GM23338 (cell line): ENCODE measurements around the gene RAD18. TPM values are rescaled to one million over a fixed set of nuclear protein-coding genes. Genes with fewer than 3 reads are reported as not detected.

Experiments
- ATAC-seq: fragments of 200-7000 bp; cut with Tn5 transposase; 3 replicates; pipeline ENCODE4 v1.9.1; 2020
- DNase-seq: peaks from one replicate; pipeline ENCODE4 v3.0.0-alpha.2; 2015; ENCODE audit warnings: low spot score
- H2AFZ ChIP-seq: fragments of 200-600 bp; sonication (generic); 2 replicates; pipeline ENCODE4 v1.8.0; 2016; ENCODE audit warnings: antibody characterized with exemption, mild to moderate bottlenecking, moderate library complexity
- H3F3A ChIP-seq: fragments of 200-600 bp; sonication (generic); replicated peaks from 2 replicates; pipeline ENCODE4 v1.8.0; 2017; ENCODE audit warnings: antibody characterized with exemption, mixed run types, low read depth
- H3K27ac ChIP-seq: fragments of 200-600 bp; sonication (generic); 2 replicates; pipeline ENCODE4 v1.6.1; 2016; ENCODE audit warnings: low read depth
- H3K27me3 ChIP-seq: fragments of 200-600 bp; sonication (generic); 2 replicates; pipeline ENCODE4 v1.8.0; 2016; ENCODE audit warnings: mild to moderate bottlenecking, mixed run types, moderate library complexity; ENCODE audit not compliant: insufficient read depth
- H3K36me3 ChIP-seq: fragments of 200-600 bp; sonication (generic); 2 replicates; pipeline ENCODE4 v1.8.0; 2016; ENCODE audit warnings: mild to moderate bottlenecking; ENCODE audit not compliant: insufficient read depth
- H3K4me1 ChIP-seq: fragments of 200-600 bp; sonication (generic); 2 replicates; pipeline ENCODE4 v1.8.0; 2016; ENCODE audit warnings: mild to moderate bottlenecking, moderate library complexity; ENCODE audit not compliant: insufficient read depth
- H3K4me2 ChIP-seq: fragments of 200-600 bp; sonication (generic); 2 replicates; pipeline ENCODE4 v1.7.1; 2017; ENCODE audit warnings: mixed run types
- H3K4me3 ChIP-seq: fragments of 200-600 bp; sonication (generic); 2 replicates; pipeline ENCODE4 v1.6.1; 2016; ENCODE audit warnings: mixed run types
- H3K79me2 ChIP-seq: fragments of 200-600 bp; sonication (generic); replicated peaks from 2 replicates; pipeline ENCODE4 v1.8.0; 2017; ENCODE audit warnings: mild to moderate bottlenecking; ENCODE audit not compliant: insufficient read depth
- H3K9me2 ChIP-seq: fragments of 200-600 bp; sonication (generic); 2 replicates; pipeline ENCODE4 v1.8.0; 2017; ENCODE audit not compliant: insufficient read depth
- H4K20me1 ChIP-seq: fragments of 200-600 bp; sonication (generic); replicated peaks from 2 replicates; pipeline ENCODE4 v1.8.0; 2017; ENCODE audit warnings: mild to moderate bottlenecking; ENCODE audit not compliant: insufficient read depth
- H3K27ac Mint-ChIP-seq: 2 replicates; pipeline ENCODE4 v1.8.0; 2020; ENCODE audit warnings: inconsistent platforms, mild to moderate bottlenecking, moderate library complexity, mixed read lengths
- H3K27me3 Mint-ChIP-seq: 3 replicates; pipeline ENCODE4 v1.8.0; 2022; ENCODE audit warnings: low read depth, mild to moderate bottlenecking, moderate library complexity, mixed read lengths, inconsistent platforms; ENCODE audit not compliant: insufficient read depth, poor library complexity
- H3K36me3 Mint-ChIP-seq: 3 replicates; pipeline ENCODE4 v1.8.0; 2021; ENCODE audit warnings: low read depth, mild to moderate bottlenecking, inconsistent platforms, moderate library complexity, mixed read lengths
- H3K4me1 Mint-ChIP-seq: 3 replicates; pipeline ENCODE4 v1.8.0; 2020; ENCODE audit warnings: mild to moderate bottlenecking, inconsistent platforms, mixed read lengths
- H3K4me3 Mint-ChIP-seq: 3 replicates; pipeline ENCODE4 v1.8.0; 2021; ENCODE audit warnings: moderate library complexity, mild to moderate bottlenecking, inconsistent platforms, mixed read lengths
- H3K9me3 Mint-ChIP-seq: 3 replicates; pipeline ENCODE4 v1.8.0; 2020; ENCODE audit warnings: moderate library complexity, mild to moderate bottlenecking, inconsistent platforms, mixed read lengths
- CREB1 ChIP-seq: fragments of 250-450 bp; sonication (Bioruptor Pico); IDR thresholded peaks from 2 replicates; pipeline ENCODE4 v1.5.0; 2020; ENCODE audit warnings: low read depth, mild to moderate bottlenecking, moderate library complexity
- ETS1 ChIP-seq: IDR thresholded peaks from 2 replicates; pipeline ENCODE4 v1.6.1; 2016; ENCODE audit warnings: antibody characterized with exemption
- EZH2 ChIP-seq: fragments of 200-600 bp; sonication (generic); IDR thresholded peaks from one replicate; pipeline ENCODE4 v1.8.0; 2017; ENCODE audit warnings: antibody characterized with exemption, mild to moderate bottlenecking, low read depth; ENCODE audit not compliant: unreplicated experiment
- EZH2phosphoT487 ChIP-seq: fragments of 200-600 bp; sonication (generic); IDR thresholded peaks from one replicate; pipeline ENCODE4 v1.8.1; 2018; ENCODE audit warnings: antibody characterized with exemption; ENCODE audit not compliant: unreplicated experiment
- JUNB ChIP-seq: IDR thresholded peaks from one replicate; pipeline ENCODE4 v1.6.1; 2016; ENCODE audit warnings: antibody characterized with exemption; ENCODE audit not compliant: unreplicated experiment
- NANOG ChIP-seq: IDR thresholded peaks from 2 replicates; pipeline ENCODE4 v1.6.1; 2016; ENCODE audit warnings: antibody characterized with exemption, borderline replicate concordance
- POLR2AphosphoS5 ChIP-seq: IDR thresholded peaks from 2 replicates; pipeline ENCODE4 v1.6.1; 2016; ENCODE audit warnings: antibody characterized with exemption, low read depth
- REST ChIP-seq: IDR thresholded peaks from one replicate; pipeline ENCODE4 v1.6.1; 2018; ENCODE audit warnings: antibody characterized with exemption; ENCODE audit not compliant: unreplicated experiment
- ZNF114 ChIP-seq: fragments of 250-450 bp; sonication (Bioruptor Pico); IDR thresholded peaks from 2 replicates; pipeline ENCODE4 v1.5.0; 2020; ENCODE audit warnings: mild to moderate bottlenecking, moderate library complexity
- ZNF331 ChIP-seq: fragments of 250-450 bp; sonication (Bioruptor Pico); IDR thresholded peaks from 2 replicates; pipeline ENCODE4 v1.5.0; 2020; ENCODE audit warnings: low read depth, mild to moderate bottlenecking, moderate library complexity
- polyA plus RNA-seq: library from polyadenylated mRNA; unstranded; fragments of >200 nt; fragmentation: Nextera tagmentation; extraction: Ambion mirVana; gene quantifications from 2 replicates; pipeline ENCODE4 v1.2.1, GENCODE V29; 2016
- total RNA-seq: library from RNA; depleted of rRNA; stranded (reverse); fragments of >200 nt; shearing (Covaris generic); gene quantifications from 2 replicates; pipeline ENCODE4 v1.2.3, GENCODE V29; 2014
- TF ChIP-seq, protein P1 (sequence below): fragments of 250-450 bp; sonication (Bioruptor Pico); IDR thresholded peaks from 2 replicates; pipeline ENCODE4 v1.5.0; 2020; ENCODE audit warnings: mild to moderate bottlenecking, moderate library complexity

RAD18 gene
- total and polyA plus RNA-seq, 2 experiments from 2014 or later: 25.4 to 40.1 TPM

DNA sequence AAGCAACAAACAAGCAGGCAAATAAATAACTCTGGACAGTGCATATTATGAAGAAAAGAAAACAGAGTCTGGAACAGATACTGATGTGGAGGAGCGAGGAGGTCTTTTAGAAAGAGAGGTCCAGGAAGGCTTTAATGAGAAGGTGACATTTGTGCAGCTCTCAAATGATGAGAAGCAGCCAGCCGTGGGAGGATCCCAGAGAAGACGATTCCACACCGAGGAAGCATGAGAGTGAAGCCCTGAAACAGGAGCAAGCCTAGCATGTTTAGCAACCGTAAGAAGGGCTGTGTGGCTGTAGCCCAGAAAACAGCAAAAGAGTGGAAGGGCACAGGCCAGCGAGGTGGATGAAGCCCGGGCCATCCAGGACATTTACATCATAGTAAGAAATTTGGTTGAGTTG is 93.1 kb downstream of the RAD18 start:
- peaks cover 25% of the 10 kb centered on the region for H3K4me1 Mint-ChIP-seq
- no peak overlapping the region for H3K4me3 ChIP-seq
- DNase-seq (no peak), ATAC-seq (no peak)
- peaks cover 3% of the 10 kb centered on the region; the same call in 2 of the 3 replicates for H3K36me3 Mint-ChIP-seq
- H3K27me3 ChIP-seq: no peaks in the 10 kb centered on the region
- no peaks in the 10 kb centered on the region; the same call in 1 of the 2 replicates for H4K20me1 ChIP-seq
- peaks cover 5% of the 10 kb centered on the region for H3K27me3 Mint-ChIP-seq
- H3K27ac Mint-ChIP-seq: no peak overlapping the region
- no peaks in the 10 kb centered on the region for H3K9me3 Mint-ChIP-seq
- TF ChIP-seq, protein P1, sequence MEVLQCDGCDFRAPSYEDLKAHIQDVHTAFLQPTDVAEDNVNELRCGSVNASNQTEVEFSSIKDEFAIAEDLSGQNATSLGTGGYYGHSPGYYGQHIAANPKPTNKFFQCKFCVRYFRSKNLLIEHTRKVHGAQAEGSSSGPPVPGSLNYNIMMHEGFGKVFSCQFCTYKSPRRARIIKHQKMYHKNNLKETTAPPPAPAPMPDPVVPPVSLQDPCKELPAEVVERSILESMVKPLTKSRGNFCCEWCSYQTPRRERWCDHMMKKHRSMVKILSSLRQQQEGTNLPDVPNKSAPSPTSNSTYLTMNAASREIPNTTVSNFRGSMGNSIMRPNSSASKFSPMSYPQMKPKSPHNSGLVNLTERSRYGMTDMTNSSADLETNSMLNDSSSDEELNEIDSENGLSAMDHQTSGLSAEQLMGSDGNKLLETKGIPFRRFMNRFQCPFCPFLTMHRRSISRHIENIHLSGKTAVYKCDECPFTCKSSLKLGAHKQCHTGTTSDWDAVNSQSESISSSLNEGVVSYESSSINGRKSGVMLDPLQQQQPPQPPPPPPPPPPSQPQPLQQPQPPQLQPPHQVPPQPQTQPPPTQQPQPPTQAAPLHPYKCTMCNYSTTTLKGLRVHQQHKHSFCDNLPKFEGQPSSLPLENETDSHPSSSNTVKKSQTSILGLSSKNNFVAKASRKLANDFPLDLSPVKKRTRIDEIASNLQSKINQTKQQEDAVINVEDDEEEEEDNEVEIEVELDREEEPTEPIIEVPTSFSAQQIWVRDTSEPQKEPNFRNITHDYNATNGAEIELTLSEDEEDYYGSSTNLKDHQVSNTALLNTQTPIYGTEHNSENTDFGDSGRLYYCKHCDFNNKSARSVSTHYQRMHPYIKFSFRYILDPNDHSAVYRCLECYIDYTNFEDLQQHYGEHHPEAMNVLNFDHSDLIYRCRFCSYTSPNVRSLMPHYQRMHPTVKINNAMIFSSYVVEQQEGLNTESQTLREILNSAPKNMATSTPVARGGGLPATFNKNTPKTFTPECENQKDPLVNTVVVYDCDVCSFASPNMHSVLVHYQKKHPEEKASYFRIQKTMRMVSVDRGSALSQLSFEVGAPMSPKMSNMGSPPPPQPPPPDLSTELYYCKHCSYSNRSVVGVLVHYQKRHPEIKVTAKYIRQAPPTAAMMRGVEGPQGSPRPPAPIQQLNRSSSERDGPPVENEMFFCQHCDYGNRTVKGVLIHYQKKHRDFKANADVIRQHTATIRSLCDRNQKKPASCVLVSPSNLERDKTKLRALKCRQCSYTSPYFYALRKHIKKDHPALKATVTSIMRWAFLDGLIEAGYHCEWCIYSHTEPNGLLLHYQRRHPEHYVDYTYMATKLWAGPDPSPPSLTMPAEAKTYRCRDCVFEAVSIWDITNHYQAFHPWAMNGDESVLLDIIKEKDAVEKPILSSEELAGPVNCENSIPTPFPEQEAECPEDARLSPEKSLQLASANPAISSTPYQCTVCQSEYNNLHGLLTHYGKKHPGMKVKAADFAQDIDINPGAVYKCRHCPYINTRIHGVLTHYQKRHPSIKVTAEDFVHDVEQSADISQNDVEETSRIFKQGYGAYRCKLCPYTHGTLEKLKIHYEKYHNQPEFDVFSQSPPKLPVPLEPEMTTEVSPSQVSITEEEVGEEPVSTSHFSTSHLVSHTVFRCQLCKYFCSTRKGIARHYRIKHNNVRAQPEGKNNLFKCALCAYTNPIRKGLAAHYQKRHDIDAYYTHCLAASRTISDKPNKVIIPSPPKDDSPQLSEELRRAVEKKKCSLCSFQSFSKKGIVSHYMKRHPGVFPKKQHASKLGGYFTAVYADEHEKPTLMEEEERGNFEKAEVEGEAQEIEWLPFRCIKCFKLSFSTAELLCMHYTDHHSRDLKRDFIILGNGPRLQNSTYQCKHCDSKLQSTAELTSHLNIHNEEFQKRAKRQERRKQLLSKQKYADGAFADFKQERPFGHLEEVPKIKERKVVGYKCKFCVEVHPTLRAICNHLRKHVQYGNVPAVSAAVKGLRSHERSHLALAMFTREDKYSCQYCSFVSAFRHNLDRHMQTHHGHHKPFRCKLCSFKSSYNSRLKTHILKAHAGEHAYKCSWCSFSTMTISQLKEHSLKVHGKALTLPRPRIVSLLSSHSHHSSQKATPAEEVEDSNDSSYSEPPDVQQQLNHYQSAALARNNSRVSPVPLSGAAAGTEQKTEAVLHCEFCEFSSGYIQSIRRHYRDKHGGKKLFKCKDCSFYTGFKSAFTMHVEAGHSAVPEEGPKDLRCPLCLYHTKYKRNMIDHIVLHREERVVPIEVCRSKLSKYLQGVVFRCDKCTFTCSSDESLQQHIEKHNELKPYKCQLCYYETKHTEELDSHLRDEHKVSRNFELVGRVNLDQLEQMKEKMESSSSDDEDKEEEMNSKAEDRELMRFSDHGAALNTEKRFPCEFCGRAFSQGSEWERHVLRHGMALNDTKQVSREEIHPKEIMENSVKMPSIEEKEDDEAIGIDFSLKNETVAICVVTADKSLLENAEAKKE (CRISPR knock-in tag): no peak
- TF ChIP-seq NANOG (no peak), REST (no peak), EZH2phosphoT487 (no peak), CREB1 (no peak), ZNF331 (CRISPR knock-in tag) (no peak), ETS1 (no peak), EZH2 (no peak), POLR2AphosphoS5 (no peak), ZNF114 (CRISPR knock-in tag) (no peak), JUNB (no peak)
- H3K9me2 ChIP-seq: no peaks in the 10 kb centered on the region; the same call in 1 of the 2 replicates
- no peak overlapping the region for H3K4me2 ChIP-seq
- H3F3A ChIP-seq: no peaks in the 10 kb centered on the region
- H3K4me3 Mint-ChIP-seq: no peak overlapping the region
- H3K36me3 ChIP-seq: no peaks in the 10 kb centered on the region
- H3K79me2 ChIP-seq: no peaks in the 10 kb centered on the region
- no peak overlapping the region for H2AFZ ChIP-seq
- no peaks in the 10 kb centered on the region for H3K4me1 ChIP-seq
- no peak overlapping the region for H3K27ac ChIP-seq
